ENCODE data around the gene CYRIA.

The CYRIA gene

DNA sequence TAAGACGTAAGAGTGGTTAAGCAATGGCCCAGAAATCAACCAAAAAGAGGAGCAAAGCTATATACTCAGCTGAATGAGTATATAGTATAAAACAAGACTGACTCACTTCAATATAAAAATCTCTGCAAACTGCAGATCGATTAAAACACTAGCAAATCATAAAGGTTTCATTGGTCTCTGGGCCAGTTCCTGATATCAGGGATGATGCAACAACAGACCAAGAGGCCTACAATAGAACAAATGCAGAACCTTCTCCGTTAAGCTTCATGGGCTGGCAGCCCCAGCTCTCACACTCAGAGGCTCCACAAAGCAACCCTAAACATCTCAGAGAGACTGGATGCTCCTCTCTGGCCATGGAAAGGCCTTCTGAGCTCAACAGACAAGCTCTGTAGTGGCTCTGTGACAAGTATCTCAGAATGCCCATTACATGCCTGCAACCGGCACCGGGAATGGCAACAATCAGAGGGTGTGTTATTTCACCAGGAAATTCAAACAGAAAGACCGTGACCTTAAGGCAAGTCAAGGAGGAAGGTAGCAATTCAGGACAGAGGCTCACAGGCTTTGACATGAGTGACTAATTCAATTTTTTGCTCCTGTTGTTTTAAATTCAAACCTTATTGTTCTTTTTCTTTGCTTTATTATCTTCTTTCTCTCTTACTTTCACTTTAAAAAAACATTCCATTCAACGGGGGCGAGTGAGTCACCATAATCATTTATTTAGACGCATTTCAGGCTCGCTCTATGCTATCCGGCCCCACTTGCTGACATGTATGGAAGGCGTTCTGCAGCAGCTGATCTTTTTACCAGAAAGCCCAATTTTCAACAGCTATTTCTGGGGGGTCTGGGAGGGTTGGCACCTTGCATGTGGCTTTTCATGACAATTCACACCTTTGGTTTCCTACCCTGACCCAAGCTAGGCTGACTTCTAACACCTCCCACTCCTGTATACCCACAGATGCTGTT is 15.1 kb downstream of the CYRIA start:
- DNase-seq (ENCODE audit: low read depth): no peak

DNA sequence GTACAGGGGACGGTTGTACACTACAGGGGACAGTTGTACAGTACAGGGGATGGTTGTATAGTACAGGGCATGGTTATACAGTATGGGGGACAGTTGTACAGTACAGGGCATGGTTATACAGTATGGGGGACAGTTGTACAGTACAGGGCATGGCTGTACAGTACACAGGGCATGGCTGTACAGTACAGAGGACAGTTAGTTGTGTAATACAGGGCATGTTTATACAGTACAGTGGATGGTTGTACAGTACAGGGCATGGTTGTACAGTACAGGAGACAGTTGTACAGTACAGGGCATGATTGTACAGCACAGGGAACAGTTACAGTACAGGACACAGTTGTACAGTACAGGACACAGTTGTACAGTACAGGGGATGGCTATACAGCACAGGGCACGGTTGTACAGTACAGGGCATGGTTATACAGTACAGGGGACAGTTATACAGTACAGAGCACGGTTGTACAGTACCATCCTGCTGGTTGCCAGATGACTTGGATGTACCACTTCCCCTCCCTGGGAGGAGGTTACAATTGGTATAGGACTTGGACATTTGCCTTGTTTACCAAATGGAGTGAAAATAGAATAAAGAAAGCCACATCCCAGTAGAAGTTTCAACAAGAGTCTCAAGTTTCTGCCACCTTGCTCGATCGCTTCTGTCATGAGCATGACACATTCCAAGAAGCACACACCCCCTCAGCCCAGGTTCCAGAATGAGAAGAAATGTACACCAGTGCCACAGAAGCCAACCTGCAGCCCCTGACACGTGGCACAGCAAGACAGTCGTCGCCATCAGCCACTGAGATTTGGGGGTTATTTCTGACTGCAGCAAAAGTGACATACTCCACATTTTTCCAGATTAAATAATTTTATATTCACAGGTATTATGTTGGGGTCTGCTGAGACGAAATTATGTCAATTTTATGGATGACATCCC is 16.0 kb downstream of the CYRIA start:
- no peak for DNase-seq (ENCODE audit: low read depth)

DNA sequence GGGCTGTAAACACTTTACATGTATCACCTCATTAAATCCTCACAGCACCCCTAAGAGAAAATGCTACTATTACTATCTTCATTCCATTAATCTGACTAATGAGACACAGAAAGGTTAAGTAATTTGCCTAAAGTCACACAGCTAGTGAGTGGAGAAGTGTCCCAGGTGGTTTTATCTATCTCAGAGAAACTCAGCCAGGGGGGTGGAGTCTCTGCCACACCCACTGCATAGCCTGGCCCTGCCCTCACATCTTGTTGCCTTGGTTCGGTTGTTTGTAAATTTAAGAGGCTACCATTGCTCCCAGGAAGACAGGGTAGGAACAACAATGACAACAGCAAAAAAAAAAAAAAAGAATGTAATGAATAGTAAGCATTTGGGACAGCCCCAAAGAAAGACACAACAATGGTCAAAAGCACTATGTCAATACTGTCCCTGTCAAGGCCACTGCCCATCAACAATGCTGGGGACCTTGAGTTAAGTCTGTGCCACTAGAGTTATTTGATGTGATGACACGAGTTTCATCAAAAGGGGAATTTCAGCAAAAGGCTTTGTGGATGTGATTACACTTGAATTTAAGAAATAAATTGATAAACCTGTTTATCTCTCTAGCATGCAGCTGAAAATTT is 17.5 kb downstream of the CYRIA start:
- DNase-seq (ENCODE audit: low read depth): no peak

DNA sequence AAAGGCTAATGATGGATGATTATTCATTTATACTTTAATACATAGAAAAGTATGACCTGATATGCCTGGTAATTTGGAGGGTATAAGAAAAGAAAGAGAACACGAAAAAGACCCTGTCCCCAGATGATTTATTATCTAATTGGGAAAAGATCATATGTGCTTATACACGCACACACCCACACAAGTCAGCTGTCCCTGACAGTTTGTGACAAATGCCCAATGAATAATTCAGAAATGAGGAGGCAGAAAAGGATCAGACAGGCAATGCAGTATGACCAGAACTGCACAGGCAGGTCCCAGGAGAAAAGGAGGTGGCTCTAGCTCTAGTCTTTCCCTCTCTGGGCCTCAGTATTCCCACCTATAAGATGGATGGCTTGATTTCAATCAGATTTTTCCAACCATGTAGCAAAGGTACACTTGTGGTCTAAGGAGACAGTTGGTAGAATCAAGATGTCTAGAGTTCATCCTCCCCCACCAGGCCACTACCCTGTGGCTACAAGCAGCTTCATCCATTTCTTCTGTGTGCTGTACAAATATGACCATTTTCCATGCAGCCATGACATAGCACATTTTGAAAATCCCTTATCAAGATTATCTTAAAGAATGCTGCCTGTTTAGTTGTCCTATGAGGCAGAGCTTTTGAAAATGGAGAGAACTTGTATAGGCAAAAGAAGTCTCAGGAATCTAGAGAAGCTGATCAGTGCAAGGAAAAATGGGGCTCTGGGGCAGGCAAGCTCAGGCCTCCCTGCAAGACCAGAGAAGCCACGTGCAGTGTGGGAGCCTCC is 19.7 kb downstream of the CYRIA start:
- DNase-seq (ENCODE audit: low read depth): no peak

DNA sequence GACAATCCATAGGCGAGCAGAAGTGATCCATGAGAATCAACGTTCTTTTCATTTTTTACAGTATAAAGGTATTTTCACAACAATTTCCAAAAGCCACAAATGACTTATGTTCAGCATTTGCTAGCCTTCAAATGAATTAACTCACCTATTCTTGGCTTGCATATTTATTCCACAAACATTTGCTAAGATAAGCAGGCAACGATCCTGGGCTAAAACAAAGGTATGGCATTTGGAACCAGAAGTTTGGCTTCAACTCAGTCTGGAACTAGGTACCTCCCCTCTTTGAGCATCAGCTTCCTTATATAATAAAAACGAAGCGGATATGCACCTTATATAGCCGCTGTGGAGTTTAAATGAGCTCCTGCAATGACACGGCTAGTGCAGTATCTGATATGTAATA is 20.5 kb downstream of the CYRIA start:
- no peak for DNase-seq (ENCODE audit: low read depth)

DNA sequence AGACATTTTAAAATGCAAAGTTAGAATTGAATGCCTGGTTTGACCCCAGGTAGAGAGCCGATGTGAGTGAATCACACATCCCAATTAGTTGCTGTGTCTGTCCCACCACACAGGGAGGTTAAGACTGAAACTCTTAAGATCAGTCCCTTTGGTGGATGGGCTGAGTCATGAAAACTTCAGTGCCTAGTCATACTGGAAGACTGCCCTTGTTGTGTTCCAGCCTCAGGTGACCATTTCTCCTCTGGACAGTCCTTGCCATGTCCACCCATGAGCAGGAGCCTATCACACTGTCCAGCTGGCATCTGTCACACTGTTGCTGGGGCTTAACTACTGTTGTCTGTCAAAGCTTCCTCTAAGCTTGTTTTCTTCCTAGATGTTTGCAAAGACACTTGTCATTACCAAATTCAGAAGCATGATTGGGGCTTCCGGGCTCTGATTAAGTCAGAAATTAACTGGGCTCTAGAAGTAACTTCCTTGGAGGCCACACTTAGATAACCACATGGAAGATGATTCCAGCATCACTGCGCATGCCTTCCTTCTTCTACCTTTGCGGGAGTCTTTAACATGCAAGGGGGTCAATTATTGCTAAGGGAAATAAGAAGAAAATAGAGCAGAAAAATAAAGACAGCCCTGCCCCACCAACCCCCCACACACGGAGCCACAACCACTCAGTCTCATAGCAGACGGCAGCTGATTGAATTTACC is 21.3 kb downstream of the CYRIA start:
- DNase-seq (ENCODE audit: low read depth): no peak

DNA sequence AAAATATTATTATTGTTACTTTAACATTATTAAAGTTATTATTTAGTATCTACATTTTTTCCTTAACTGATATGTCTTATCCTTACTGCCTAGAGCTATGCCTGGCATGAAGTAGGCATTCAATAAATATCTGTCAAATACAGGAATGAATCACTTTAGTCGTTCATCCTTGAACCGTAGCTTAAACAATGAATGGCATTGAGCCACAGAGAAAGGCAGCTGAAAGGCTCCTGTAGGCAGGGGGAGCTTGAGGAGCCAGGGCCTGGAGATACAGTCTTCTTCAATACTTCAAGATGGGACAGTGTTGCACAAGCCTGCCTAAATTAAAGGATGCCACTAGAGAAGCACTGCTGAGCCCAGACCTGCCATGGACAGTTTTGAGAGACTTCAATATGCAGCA is 22.5 kb downstream of the CYRIA start:
- DNase-seq (ENCODE audit: low read depth): no peak

DNA sequence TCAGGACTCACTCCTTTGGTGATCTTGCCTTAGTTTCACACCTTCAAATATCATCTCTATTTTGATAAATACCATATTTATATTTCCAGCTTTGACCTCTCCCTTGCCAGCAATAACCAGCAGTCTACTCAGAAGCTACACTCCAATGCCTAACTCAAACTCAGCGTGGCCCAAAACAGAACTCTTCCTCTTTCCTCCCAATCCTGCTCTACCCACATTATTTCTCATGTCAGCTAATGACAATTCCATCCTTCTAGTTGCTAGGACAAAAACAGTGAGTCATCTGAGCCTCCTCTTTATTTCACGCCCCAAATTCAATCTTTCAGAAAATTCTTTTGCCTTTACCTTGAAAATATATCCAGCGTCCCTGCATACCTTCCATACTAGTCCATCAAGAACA is 23.5 kb downstream of the CYRIA start:
- no peak for DNase-seq (ENCODE audit: low read depth)

DNA sequence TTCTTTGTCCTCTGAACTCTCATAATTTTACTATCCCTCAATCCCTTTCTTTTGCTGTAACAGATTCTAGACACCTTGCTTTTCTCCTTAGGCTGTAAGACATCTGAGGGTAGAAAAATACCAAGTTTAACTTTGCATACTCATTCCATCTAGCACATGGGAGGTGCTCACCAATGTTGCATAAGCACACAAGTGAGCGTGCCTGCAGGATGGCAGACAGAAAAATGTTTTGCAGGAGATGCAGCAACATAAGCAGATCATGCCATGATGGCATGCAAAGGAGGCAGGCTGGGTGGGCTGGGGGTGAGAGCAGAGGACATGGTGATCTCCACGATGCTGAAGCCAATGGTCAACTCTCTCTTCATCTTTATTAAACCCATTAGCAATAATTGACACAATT is 24.1 kb downstream of the CYRIA start:
- no peak for DNase-seq (ENCODE audit: low read depth)

DNA sequence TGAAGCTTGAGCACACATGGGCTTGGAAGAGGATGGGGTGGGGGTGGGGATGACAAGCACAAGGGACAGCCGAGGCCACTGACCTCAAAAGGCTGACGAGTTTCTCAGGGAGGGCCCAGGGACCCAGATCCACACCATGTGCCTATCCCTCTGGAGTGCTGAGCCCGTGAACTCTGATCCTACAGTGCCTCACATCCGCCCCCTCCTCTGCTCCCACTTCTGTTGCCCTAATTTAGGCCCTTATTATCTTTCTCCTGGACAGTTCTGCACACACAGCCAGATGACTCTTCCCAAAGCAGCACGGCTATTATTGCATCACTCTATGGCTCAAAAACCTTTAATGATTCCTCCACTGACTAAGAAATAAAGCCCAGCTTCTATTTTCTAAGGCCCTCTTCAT is 24.8 kb downstream of the CYRIA start:
- DNase-seq (ENCODE audit: low read depth): no peak

DNA sequence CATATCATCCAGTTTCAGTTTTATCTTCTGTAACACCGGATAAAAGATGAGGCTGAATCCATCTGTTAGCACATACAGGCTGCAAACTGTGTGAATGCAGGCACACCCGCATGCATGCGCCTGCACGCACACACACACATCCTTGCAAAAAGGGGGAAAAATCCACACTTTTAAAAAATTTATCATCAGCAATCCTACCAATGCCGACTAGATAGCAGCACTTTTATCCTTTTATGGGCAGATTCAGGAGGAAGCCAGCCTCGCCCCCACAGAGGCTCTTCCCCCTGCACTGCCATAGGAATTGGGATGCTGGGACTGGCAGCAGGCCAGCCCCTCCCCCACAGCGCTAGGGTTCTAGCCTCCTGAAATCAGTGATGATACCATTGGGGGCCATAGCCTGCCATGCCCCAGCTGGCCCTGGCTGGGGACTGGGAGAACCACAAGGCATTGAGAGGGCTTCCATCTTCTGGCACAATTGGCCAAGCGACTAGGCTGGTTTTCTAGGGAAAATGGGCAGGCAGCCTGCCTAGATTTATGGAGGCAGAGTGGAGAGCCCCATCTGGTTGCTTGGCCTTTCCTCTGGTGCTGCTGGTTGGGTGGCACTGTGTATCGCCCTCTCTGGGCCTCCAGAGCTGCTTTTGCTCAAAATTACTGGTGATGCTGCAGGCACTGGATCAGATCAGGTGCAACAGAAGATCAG is 25.5 kb downstream of the CYRIA start:
- DNase-seq (ENCODE audit: low read depth): no peak

DNA sequence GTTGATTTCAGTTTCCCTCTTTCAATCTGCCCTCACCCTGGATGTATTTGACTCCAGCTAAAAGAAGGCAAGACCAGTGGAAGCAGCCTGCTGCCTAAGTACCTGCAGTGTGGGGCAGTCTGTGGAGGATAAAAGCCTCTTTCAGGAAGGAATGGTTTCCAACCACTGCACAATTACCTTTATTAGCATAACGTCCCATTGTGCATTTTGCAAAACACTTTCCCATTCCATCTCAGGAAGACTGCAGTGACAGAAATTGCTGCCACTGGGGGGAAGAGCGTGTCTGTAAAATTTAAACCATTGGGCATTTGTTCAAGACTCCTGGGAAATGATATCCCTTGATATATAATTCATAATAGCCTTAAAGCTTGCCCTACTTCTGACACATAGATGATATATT is 26.2 kb downstream of the CYRIA start:
- DNase-seq (ENCODE audit: low read depth): no peak

DNA sequence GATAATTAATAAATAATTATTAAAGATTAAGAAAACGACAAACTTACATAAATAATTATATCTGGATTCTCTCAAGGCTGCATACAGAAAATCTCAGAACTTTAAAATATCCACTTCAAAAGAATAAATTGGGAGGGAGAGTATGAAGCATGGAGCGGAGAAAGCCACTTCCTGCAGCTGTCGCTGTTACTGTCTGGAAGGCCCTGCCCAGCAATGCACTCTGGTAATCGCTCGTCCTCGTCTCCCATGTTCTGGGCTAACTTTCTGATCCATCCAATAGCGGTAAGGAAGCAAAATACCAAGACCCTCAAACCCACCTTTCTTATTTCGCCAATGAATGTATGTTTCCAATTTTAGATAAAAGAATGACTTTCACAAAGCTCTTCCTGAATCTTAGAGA is 26.7 kb downstream of the CYRIA start:
- DNase-seq (ENCODE audit: low read depth): no peak

DNA sequence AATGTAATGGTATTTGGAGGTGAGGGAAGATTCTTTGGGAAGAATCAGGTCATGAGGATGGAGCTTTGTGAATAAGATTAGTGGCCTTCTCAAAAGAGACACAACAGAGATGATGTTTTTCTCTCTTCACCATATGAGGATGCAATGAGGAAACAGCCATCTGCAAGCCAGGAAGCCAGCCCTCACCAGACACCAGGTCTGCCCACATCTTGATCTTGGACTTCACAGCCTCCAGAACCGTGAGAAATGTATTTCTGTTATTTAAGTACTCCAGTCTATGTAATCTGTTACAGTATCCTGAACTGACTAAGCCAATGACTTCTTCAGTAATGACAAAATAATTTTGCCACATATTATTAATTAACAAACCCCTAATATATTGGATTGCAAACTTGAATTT is 28.3 kb downstream of the CYRIA start:
- DNase-seq (ENCODE audit: low read depth): no peak

DNA sequence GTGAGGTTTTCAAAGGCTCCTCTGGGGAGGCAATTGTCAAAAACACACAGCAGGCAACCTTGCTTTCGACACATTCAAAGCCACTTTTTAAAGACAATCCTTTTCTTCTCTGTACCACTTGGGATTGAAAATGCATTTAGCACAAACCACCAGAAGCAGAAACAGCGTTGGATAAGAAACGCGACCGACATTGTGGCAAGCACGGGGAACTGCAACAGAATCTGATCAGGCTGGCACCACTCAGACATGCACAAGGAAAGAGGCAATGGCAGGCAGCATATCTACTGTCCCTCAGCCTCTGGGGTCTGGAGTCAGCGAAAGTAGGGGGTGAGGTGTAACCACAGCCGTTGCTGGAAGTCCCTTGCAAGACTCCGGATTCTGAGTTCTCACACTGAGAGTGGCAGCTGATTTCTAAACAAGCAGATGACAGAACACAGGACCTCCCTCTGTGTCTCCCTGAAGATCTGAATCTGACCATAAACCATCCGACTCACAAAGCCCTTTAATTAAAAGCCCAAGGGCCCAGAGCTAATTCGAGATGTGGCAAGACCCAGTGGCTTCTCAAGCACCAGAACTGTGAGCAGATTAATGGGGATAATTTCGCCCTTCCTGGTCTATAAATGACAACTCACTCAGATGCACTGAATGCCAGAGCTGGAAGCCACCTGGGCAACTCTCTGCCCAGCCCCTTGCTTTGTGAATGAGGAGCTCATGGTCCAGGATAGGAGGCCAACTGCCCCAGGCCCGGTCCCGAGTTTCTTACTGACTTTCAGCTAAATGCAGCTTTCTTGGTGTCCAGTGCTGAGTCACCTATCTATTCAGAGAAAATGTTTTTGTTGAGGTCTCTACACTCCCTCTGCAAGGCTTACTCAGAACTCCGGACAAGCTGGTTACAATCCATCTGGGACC is 29.6 kb downstream of the CYRIA start:
- DNase-seq (ENCODE audit: low read depth): no peak

DNA sequence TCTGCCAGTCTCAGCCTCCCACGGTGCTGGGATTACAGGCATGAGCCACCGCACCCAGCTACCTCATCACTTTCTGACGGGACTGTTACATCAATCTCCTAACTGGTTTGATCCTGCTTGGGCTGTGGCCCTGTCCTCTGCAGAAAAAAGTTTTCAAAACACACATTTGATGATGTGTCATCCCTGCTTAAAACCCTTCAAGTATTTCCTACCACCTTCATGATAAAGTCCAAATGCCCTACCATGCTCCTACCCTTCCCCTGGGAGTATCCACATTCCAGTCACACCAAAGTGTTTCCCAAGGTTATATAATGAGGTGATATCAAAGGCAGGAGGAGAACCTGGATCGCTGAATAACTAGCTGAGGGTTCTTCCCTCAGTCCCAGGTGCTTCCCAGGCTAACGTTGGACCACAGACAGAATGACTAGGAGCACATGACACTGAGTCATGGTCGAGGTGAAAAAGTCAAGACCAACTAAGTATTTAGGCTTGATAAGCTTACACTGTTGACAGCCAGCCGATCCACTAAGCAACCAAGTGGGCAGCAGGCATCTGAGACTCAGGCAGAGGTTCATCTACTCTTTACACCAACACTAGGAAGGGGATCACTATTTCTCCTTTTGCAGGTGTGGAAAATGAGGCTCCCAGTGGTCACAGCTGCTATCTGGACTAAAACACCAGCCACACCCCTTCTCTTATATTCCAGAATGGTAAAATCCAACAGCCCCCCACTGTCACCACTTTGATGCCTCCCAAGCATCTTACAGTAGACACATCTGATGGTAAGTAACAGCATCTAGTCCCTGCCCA is 31.8 kb downstream of the CYRIA start:
- no peak for DNase-seq (ENCODE audit: low read depth)

DNA sequence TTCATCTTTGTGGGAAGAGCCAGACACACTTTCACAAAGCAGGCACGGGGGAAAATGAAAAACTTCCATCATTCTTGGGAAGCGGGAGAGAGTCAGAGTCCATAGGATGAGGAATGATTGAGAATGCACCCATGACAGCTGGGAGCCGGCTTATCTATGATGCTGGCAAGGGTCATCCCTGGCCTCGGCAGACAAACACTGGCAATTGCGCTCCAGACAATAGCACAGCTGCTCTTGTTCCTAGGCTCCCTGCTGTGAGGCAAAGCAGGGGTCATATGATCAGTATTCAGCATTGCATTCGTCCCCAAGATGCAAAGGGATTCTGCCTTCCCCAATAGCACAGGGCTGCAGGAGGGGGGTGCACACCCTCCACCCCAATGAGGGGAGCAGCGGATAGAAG is 33.0 kb downstream of the CYRIA start:
- no peak for DNase-seq (ENCODE audit: low read depth)

DNA sequence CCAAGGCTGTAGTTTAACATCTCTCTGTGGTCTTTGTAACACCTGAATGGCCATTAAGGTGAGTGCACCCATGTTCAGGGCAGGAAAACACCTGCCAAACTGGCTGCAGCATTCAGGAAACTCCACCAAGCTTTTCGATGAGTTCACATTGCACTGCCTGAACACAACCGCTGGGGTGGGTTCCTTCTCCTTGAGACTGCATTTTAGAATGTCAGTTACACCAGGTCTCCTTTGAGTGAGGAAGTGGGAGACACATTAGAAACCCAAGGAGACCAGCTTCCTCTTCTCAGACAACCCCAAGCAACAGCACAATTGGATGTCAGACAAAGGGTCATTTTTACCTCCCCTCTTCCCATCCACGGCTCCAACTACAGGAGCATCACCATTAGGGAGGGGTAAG is 35.2 kb downstream of the CYRIA start:
- DNase-seq (ENCODE audit: low read depth): no peak

DNA sequence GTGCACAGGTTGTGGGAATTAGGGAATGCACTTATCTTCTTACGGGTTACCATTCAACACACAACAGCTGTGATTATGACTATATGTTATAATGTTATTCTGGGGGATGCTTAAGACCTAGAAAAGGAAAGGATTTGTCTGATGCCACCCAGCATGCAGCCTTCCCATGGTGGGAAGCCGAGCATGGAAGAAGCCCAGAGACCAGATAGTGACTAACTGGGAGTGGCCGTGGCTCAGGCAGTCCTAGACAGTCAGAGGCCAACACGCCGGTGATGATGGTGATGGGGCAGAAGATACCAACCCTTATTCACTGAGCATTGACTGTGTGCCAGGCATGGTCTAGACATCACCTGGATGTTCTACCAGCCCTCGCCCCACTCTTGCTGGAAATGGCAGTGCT is 35.9 kb downstream of the CYRIA start:
- DNase-seq (ENCODE audit: low read depth): no peak

Data from stimulated activated CD8-positive, alpha-beta memory T cell treated with anti-CD3 and anti-CD28 coated beads, Interleukin-15, amount 100 ng/mL, for 24 hours (primary cell).